HepG2 (cell line): ENCODE results near the gene SPATA25. TPM values are rescaled to one million over a fixed set of nuclear protein-coding genes. Genes with fewer than 3 reads are reported as not detected.
A peak's percentile ranks its signal among the peaks of the same experiment; 100 is the strongest.

ENCODE experiments used
- ARNT ChIP-seq: fragments of 450-650 bp; IDR thresholded peaks from 2 replicates; pipeline ENCODE4 v1.6.1; 2017
- CSRNP1 ChIP-seq: sonication (generic); formaldehyde crosslinking; IDR thresholded peaks from 2 replicates; pipeline ENCODE4 v1.8.1; 2023; ENCODE audit warnings: mild to moderate bottlenecking, missing genetic modification reagents
- E2F2 ChIP-seq: sonication (generic); formaldehyde crosslinking; IDR thresholded peaks from 2 replicates; pipeline ENCODE4 v1.4.0; 2020; ENCODE audit warnings: missing genetic modification reagents, borderline replicate concordance
- E2F5 ChIP-seq: sonication (generic); formaldehyde crosslinking; conservative IDR thresholded peaks from 2 replicates; pipeline ENCODE4 v1.4.0; 2020; ENCODE audit warnings: missing genetic modification reagents
- GABPA ChIP-seq, 2 experiments: IDR thresholded peaks; 2 replicates each; pipeline ENCODE4 v1.6.1; 2011 to 2016; ENCODE audit warnings: low read depth in 2 of 2, low read length in 1 of 2, missing biosample characterization in 1 of 2, missing genetic modification characterization in 1 of 2
- GABPB1 ChIP-seq: IDR thresholded peaks from 2 replicates; pipeline ENCODE4 v1.6.1; 2016; ENCODE audit warnings: mild to moderate bottlenecking, missing genetic modification reagents, moderate library complexity, missing compliant biosample characterization
- HOXA3 ChIP-seq: sonication (generic); formaldehyde crosslinking; IDR thresholded peaks from 2 replicates; pipeline ENCODE4 v1.5.0; 2020; ENCODE audit warnings: missing genetic modification reagents
- MBNL3 ChIP-seq: fragments of 250-450 bp; sonication (Bioruptor Pico); conservative IDR thresholded peaks from 2 replicates; pipeline ENCODE4 v1.8.0; 2022; ENCODE audit warnings: mild to moderate bottlenecking, inconsistent platforms
- NFATC3 ChIP-seq: sonication (generic); formaldehyde crosslinking; IDR thresholded peaks from 2 replicates; pipeline ENCODE4 v1.5.1; 2020; ENCODE audit warnings: mild to moderate bottlenecking, missing genetic modification reagents
- ZNF101 ChIP-seq: sonication (generic); formaldehyde crosslinking; IDR thresholded peaks from 2 replicates; pipeline ENCODE4 v1.4.0; 2020; ENCODE audit warnings: mild to moderate bottlenecking, low read depth, missing genetic modification reagents, borderline replicate concordance
- ZNF562 ChIP-seq: sonication (generic); formaldehyde crosslinking; IDR thresholded peaks from 2 replicates; pipeline ENCODE4 v1.8.0; 2022; ENCODE audit warnings: missing genetic modification reagents, borderline replicate concordance
- ZNF609 ChIP-seq: sonication (generic); formaldehyde crosslinking; IDR thresholded peaks from 2 replicates; pipeline ENCODE4 v1.4.0; 2020; ENCODE audit warnings: mild to moderate bottlenecking, missing genetic modification reagents, borderline replicate concordance
- ZNF652 ChIP-seq: IDR thresholded peaks from 2 replicates; pipeline ENCODE4 v1.6.1; 2016; ENCODE audit warnings: low read depth, borderline replicate concordance
- polyA plus RNA-seq, 8 experiments: library from polyadenylated mRNA; depleted of rRNA in 3 of 8; stranded (reverse) in 7 of 8; unstranded in 1 of 8; fragments of >200 nt; fragmentation: Illumina TruSeq in 4 of 8; extraction: Trizol in 4 of 8; gene quantifications; 2 replicates each; pipeline versions ENCODE4 v1.2.1 to v1.2.3, GENCODE V29; 2011 to 2016; ENCODE audit warnings: low read depth in 4 of 8, missing spikeins in 1 of 8, mixed read lengths in 1 of 8; ENCODE audit not compliant: insufficient read depth in 1 of 8
- total RNA-seq, 5 experiments: library from RNA; depleted of rRNA; stranded (reverse); fragments of >200 nt; fragmentation: Illumina TruSeq; extraction: Trizol; gene quantifications; 2 replicates each; pipeline ENCODE4 v1.2.3, GENCODE V29; 2016; ENCODE audit warnings: low read depth in 1 of 5
- TF ChIP-seq, protein P1 (sequence below): sonication (generic); formaldehyde crosslinking; IDR thresholded peaks from 2 replicates; pipeline ENCODE4 v1.5.1; 2020; ENCODE audit warnings: mild to moderate bottlenecking, missing genetic modification reagents, borderline replicate concordance
- TF ChIP-seq, protein P2 (sequence below): sonication (generic); formaldehyde crosslinking; IDR thresholded peaks from 2 replicates; pipeline ENCODE4 v1.5.0; 2020; ENCODE audit warnings: mild to moderate bottlenecking, missing genetic modification reagents

Gene SPATA25
- total and polyA plus RNA-seq, 2 of the 13 experiments (the other 11 are each of a cell fraction or from before 2014, with no cell fraction given): 4.8 to 7.6 TPM

DNA sequence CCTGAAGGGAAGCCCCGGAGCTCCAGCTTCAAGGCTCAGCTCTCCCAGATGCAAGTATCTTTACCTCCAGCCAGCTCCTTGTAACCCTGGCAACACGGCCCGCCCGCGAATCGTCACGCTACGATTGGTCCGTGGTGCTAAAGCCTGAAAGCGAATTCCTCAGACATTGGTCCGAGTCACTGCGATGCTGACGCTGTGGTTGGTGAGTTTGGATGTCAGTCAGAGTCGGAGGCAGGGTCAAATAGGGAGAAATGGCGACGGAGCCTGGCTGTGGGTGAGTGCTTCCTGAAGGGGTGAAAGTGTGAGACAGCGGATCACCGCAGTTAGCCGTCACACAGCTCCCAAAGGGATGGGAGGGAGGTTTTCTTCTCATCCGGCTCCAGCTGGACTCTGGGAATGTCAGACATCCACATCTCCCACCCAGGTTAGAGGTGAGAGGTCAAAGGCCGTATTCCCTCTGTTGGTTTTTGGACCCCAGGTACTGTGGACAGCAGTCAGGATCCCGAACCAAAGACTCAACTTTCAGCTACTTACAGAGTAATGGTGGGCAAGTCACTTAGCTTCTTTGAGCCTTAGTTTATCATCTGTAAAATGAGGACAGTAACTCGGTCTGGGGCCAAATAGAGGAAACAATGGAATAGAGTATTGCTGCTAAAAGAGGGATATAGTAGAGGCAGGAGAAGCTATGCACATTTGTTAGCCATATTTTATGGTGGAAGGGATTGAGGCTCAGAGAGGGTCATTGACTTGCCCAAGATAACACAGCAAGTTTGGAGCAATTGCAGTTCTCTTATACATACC, 6.2 kb downstream of the SPATA25 start, which contains the start of gene ZSWIM1 (continued):
- no peak for TF ChIP-seq GABPA (IDR thresholded peaks at IDR 0.05; ENCODE audit: low read depth, low read length)
- TF ChIP-seq GABPA (CRISPR knock-in tag; IDR thresholded peaks at IDR 0.05; ENCODE audit: low read depth): no peak
- TF ChIP-seq ZNF101 (CRISPR knock-in tag): no peak
- TF ChIP-seq NFATC3: peak; percentile 95
- no peak for TF ChIP-seq ZNF562 (CRISPR knock-in tag)
- TF ChIP-seq MBNL3 (CRISPR knock-in tag): no peak
- peak; percentile 52; the same call in 1 of the 2 replicates for TF ChIP-seq GABPB1 (CRISPR knock-in tag)
- peak; percentile 65 for TF ChIP-seq E2F5
- TF ChIP-seq ZNF652 (CRISPR knock-in tag): peak; percentile 34; the same call in 1 of the 2 replicates
- TF ChIP-seq ZNF609 (CRISPR knock-in tag): peak; percentile 64; the same call in 1 of the 2 replicates
- TF ChIP-seq CSRNP1 (CRISPR knock-in tag): peak; percentile 74; the same call in 1 of the 2 replicates
- peak; percentile 87 for TF ChIP-seq HOXA3 (CRISPR knock-in tag)
- peak; percentile 57; the same call in 1 of the 2 replicates for TF ChIP-seq E2F2 (CRISPR knock-in tag)
- TF ChIP-seq, protein P1, sequence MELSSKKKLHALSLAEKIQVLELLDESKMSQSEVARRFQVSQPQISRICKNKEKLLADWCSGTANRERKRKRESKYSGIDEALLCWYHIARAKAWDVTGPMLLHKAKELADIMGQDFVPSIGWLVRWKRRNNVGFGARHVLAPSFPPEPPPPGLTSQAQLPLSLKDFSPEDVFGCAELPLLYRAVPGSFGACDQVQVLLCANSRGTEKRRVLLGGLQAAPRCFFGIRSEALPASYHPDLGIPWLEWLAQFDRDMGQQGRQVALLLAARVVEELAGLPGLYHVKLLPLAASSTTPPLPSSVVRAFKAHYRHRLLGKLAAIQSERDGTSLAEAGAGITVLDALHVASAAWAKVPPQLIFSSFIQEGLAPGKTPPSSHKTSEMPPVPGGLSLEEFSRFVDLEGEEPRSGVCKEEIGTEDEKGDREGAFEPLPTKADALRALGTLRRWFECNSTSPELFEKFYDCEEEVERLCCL (CRISPR knock-in tag): no peak
- TF ChIP-seq, protein P2, sequence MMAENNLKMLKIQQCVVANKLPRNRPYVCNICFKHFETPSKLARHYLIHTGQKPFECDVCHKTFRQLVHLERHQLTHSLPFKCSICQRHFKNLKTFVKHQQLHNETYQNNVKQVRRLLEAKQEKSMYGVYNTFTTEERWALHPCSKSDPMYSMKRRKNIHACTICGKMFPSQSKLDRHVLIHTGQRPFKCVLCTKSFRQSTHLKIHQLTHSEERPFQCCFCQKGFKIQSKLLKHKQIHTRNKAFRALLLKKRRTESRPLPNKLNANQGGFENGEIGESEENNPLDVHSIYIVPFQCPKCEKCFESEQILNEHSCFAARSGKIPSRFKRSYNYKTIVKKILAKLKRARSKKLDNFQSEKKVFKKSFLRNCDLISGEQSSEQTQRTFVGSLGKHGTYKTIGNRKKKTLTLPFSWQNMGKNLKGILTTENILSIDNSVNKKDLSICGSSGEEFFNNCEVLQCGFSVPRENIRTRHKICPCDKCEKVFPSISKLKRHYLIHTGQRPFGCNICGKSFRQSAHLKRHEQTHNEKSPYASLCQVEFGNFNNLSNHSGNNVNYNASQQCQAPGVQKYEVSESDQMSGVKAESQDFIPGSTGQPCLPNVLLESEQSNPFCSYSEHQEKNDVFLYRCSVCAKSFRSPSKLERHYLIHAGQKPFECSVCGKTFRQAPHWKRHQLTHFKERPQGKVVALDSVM (CRISPR knock-in tag): no peak
- no peak for TF ChIP-seq ARNT
